ENCODE results near the gene MUC16. TPM values are rescaled to one million over a fixed set of nuclear protein-coding genes. Genes with fewer than 3 reads are reported as not detected.

The MUC16 gene
- total RNA-seq, 3 donors from 2014 or later = 0.03 TPM; not detected in 2

Other genes with a start within 250 kb of the MUC16 start
- gene ZNF558, start 178.1 kb downstream of the MUC16 start, total RNA-seq = 10 to 100 TPM; 28.7 to 30.7 (median 29.0) TPM
- not detected for gene MBD3L1, start 178.0 kb downstream of the MUC16 start, total RNA-seq
- not detected for gene OR1M1, start 76.7 kb upstream of the MUC16 start, total RNA-seq
- not detected for gene OR7G2, start 97.1 kb upstream of the MUC16 start, total RNA-seq
- not detected for gene OR7G1, start 105.4 kb upstream of the MUC16 start, total RNA-seq
- gene OR7G3, start 116.5 kb upstream of the MUC16 start, total RNA-seq = not detected
- 10 to 100 TPM; 53.6 to 57.4 (median 56.4) TPM for gene ZNF317, start 130.0 kb upstream of the MUC16 start, total RNA-seq
- gene OR7D2, start 168.6 kb upstream of the MUC16 start, total RNA-seq = under 1 TPM in 2 of 3 donors, not detected in 1; 0.10 to 0.24 TPM
- not detected for gene OR7D4, start 209.2 kb upstream of the MUC16 start, total RNA-seq
- not detected for gene OR7E24, start 240.5 kb upstream of the MUC16 start, total RNA-seq